Measurements from ENCODE around the gene RAB18. TPM values are rescaled to one million over a fixed set of nuclear protein-coding genes. Genes with fewer than 3 reads are reported as not detected.

RAB18 gene
- total and polyA plus RNA-seq, 7 donors, result 37.5 to 83.7 (median 53.2) TPM

DNA sequence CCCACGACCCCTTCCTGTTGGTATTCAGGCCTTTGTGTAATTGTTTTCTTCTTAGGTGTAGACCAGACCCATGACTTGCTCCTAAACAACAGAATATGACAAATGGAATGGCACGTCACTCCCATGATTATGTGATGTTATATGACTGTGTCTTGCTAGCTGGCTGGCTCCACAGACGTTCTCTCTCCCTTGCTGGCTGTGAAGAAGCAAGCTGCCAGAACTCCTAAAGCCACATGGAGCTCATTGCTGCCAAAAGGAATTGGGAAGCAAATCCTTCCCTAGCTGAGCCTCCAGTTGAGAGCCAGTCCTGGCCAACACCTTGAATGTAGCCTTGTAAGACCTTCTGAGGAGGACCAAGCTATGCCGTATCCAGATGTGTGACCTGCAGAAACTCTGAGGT lies 74.2 kb downstream of the RAB18 start:
- no peaks in the 10 kb centered on the region for H3K27me3 ChIP-seq
- no peak for TF ChIP-seq EP300 (IDR thresholded peaks at IDR 0.05)
- TF ChIP-seq, protein P1, sequence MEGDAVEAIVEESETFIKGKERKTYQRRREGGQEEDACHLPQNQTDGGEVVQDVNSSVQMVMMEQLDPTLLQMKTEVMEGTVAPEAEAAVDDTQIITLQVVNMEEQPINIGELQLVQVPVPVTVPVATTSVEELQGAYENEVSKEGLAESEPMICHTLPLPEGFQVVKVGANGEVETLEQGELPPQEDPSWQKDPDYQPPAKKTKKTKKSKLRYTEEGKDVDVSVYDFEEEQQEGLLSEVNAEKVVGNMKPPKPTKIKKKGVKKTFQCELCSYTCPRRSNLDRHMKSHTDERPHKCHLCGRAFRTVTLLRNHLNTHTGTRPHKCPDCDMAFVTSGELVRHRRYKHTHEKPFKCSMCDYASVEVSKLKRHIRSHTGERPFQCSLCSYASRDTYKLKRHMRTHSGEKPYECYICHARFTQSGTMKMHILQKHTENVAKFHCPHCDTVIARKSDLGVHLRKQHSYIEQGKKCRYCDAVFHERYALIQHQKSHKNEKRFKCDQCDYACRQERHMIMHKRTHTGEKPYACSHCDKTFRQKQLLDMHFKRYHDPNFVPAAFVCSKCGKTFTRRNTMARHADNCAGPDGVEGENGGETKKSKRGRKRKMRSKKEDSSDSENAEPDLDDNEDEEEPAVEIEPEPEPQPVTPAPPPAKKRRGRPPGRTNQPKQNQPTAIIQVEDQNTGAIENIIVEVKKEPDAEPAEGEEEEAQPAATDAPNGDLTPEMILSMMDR (IDR thresholded peaks at IDR 0.05), result no peak
- no peak for TF ChIP-seq POLR2AphosphoS5 (IDR thresholded peaks at IDR 0.05)
- no peak for TF ChIP-seq POLR2A (IDR thresholded peaks at IDR 0.05)
- intact Hi-C loops (cut with DNase I), result no loop called here
- no peaks in the 10 kb centered on the region for H3K9me3 ChIP-seq
- H3K27ac ChIP-seq, result no peak overlapping the region
- no peak overlapping the region for H3K4me3 ChIP-seq
- WGBS, 2 donors, result 72 to 78% methylated on average over 4 of the region's 4 CpGs
- DNase-seq, result no peak
- no peaks in the 10 kb centered on the region for H3K4me1 ChIP-seq
- no peaks in the 10 kb centered on the region for H3K36me3 ChIP-seq

- 86 to 89% methylated on average over 4 of the region's 4 CpGs for WGBS, 2 donors
- no peaks in the 10 kb centered on the region for H3K9me3 ChIP-seq
- DNase-seq, result no peak
- intact Hi-C loops (cut with DNase I), result no loop called here
- H3K27me3 ChIP-seq, result no peaks in the 10 kb centered on the region
- H3K4me1 ChIP-seq, result no peaks in the 10 kb centered on the region
- TF ChIP-seq POLR2A (IDR thresholded peaks at IDR 0.05), result no peak
- TF ChIP-seq POLR2AphosphoS5 (IDR thresholded peaks at IDR 0.05), result no peak
- TF ChIP-seq, protein P1 (IDR thresholded peaks at IDR 0.05), result no peak
- no peak overlapping the region for H3K27ac ChIP-seq
- H3K4me3 ChIP-seq, result no peak overlapping the region
- no peaks in the 10 kb centered on the region for H3K36me3 ChIP-seq
Observed at GRCh38 chr10:27581225-27581624, 77.1 kb downstream of the RAB18 start.

DNA sequence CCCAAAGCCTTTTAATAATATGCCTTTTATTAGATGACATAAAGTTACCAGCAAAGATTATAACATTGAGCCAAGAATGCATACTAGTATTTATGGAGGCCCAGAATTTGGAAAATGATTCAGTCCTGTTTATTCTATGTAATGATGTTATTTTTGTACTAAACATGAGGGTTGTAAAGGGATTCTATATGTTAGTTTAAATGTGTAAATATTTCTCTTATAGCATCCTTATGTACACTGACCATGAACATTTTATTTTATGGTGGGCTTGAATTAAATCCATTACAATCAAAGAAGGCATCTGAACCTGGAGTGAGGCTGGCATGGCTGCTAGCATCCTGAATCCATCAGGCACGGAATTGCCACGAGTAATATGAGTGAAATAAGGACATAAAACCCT lies 80.2 kb downstream of the RAB18 start:
- TF ChIP-seq POLR2A (IDR thresholded peaks at IDR 0.05) (no peak), EP300 (IDR thresholded peaks at IDR 0.05) (no peak), POLR2AphosphoS5 (IDR thresholded peaks at IDR 0.05) (no peak)
- TF ChIP-seq, protein P1 (IDR thresholded peaks at IDR 0.05), result no peak
- intact Hi-C loops (cut with DNase I), result no loop called here
- Histone ChIP-seq H3K4me1 (no peaks in the 10 kb centered on the region), H3K9me3 (no peaks in the 10 kb centered on the region), H3K36me3 (no peaks in the 10 kb centered on the region), H3K27me3 (no peaks in the 10 kb centered on the region), H3K4me3 (no peak overlapping the region), H3K27ac (no peak overlapping the region)
- no peak for DNase-seq
- WGBS, 2 donors, result 74 to 87% methylated on average over 2 of the region's 2 CpGs

Other genes with a start within 250 kb of the RAB18 start
- gene MKX, start 241.5 kb downstream of the RAB18 start, total RNA-seq, result 10 to 100 TPM; 11.0 to 34.9 (median 12.8) TPM
- gene MKX, start 241.5 kb downstream of the RAB18 start, polyA plus RNA-seq, result 1 to 10 TPM in 1 of 3 donors, under 1 TPM in 1, not detected in 1; 0.28 to 1.2 TPM